K562 (cell line): ENCODE measurements around the gene GPSM3.

Experiments used
- CTCF ChIP-seq, 3 experiments: IDR thresholded peaks in 2 of 3; conservative IDR thresholded peaks in 1 of 3; 2 replicates each; pipeline ENCODE4 v1.5.1; 2011 to 2012; ENCODE audit warnings: low read length in 3 of 3, mild to moderate bottlenecking in 3 of 3, control low read depth in 2 of 3, improper control_type of control experiment in 1 of 3, inconsistent platforms in 1 of 3, low read depth in 1 of 3, mixed read lengths in 1 of 3, moderate library complexity in 1 of 3; ENCODE audit not compliant: insufficient read depth in 2 of 3
- ETS1 ChIP-seq: conservative IDR thresholded peaks from 2 replicates; pipeline ENCODE4 v1.6.1; 2011; ENCODE audit warnings: low read depth, mild to moderate bottlenecking, low read length; ENCODE audit not compliant: control insufficient read depth
- EZH2 ChIP-seq: IDR thresholded peaks from 2 replicates; pipeline ENCODE4 v1.6.1; 2012; ENCODE audit warnings: low read depth, mild to moderate bottlenecking, inconsistent platforms, low read length, borderline replicate concordance
- HES1 ChIP-seq: fragments of 450-650 bp; IDR thresholded peaks from 2 replicates; pipeline ENCODE4 v1.6.1; 2016; ENCODE audit warnings: low read depth, mild to moderate bottlenecking, moderate library complexity
- NR3C1 ChIP-seq: sonication (generic); formaldehyde crosslinking; IDR thresholded peaks from 2 replicates; pipeline ENCODE4 v1.8.1; 2022; ENCODE audit warnings: missing genetic modification reagents
- POLR2AphosphoS5 ChIP-seq: IDR thresholded peaks from 2 replicates; pipeline ENCODE4 v1.6.1; 2011; ENCODE audit warnings: mild to moderate bottlenecking, low read depth, low read length, moderate library complexity; ENCODE audit not compliant: control insufficient read depth, insufficient read depth
- SIN3A ChIP-seq, 2 experiments: fragments of 150-350 bp in 1 of 2; IDR thresholded peaks; 2 replicates each; pipeline ENCODE4 v1.6.1; 2011 to 2016; ENCODE audit warnings: borderline replicate concordance in 2 of 2, low read depth in 2 of 2, low read length in 2 of 2, mild to moderate bottlenecking in 2 of 2, moderate library complexity in 2 of 2; ENCODE audit not compliant: control insufficient read depth in 1 of 2
- TCF7L2 ChIP-seq: fragments of 150-350 bp; IDR thresholded peaks from 2 replicates; pipeline ENCODE4 v1.6.1; 2016; ENCODE audit warnings: low read depth, mild to moderate bottlenecking, low read length, moderate library complexity
- ZNF445 ChIP-seq: fragments of 250-450 bp; sonication (Bioruptor Pico); IDR thresholded peaks from 2 replicates; pipeline ENCODE4 v1.4.0; 2020; ENCODE audit warnings: low read depth, mild to moderate bottlenecking, moderate library complexity

GRCh38 chr6:32167154-32167760 is 25.2 kb downstream of the GPSM3 start:
- TF ChIP-seq ZNF445 (CRISPR knock-in tag) (no peak), SIN3A (IDR thresholded peaks at IDR 0.05; ENCODE audit: borderline replicate concordance in 2 of 2, control insufficient read depth in 1 of 2, low read depth in 2 of 2, low read length in 2 of 2) (no peak), CTCF (IDR thresholded peaks at IDR 0.05 in 2 of 3, conservative IDR thresholded peaks at IDR 0.05 in 1 of 3; ENCODE audit: insufficient read depth in 2 of 3, low read depth in 1 of 3, low read length in 3 of 3) (no peak), NR3C1 (CRISPR knock-in tag) (no peak), HES1 (no peak), TCF7L2 (no peak), EZH2 (no peak), ETS1 (no peak), POLR2AphosphoS5 (no peak)
